IMR-90 (cell line): ENCODE measurements around the gene ALG8.

ENCODE experiments used
- CHD1 ChIP-seq: IDR thresholded peaks from 2 replicates; pipeline ENCODE4 v1.6.1; 2012; ENCODE audit warnings: low read depth, low read length, improper control_type of control experiment
- CTCF ChIP-seq: conservative IDR thresholded peaks from 2 replicates; pipeline ENCODE4 v1.5.1; 2012; ENCODE audit warnings: mild to moderate bottlenecking, low read depth, low read length, improper control_type of control experiment
- ELK1 ChIP-seq: fragments of 150-350 bp; IDR thresholded peaks from 2 replicates; pipeline ENCODE4 v1.6.1; 2016; ENCODE audit warnings: low read depth, mild to moderate bottlenecking, low read length, moderate library complexity, borderline replicate concordance
- MAFK ChIP-seq: IDR thresholded peaks from 2 replicates; pipeline ENCODE4 v1.6.1; 2012; ENCODE audit warnings: low read depth, low read length, improper control_type of control experiment
- MAZ ChIP-seq: IDR thresholded peaks from 2 replicates; pipeline ENCODE4 v1.6.1; 2012; ENCODE audit warnings: low read depth, mild to moderate bottlenecking, low read length, improper control_type of control experiment, moderate library complexity, borderline replicate concordance
- MXI1 ChIP-seq: IDR thresholded peaks from 2 replicates; pipeline ENCODE4 v1.6.1; 2012; ENCODE audit warnings: low read depth, mild to moderate bottlenecking, low read length, moderate library complexity, borderline replicate concordance
- NFE2L2 ChIP-seq: fragments of 150-350 bp; IDR thresholded peaks from 2 replicates; pipeline ENCODE4 v1.6.1; 2016; ENCODE audit warnings: low read depth, mild to moderate bottlenecking, low read length
- POLR2A ChIP-seq: IDR thresholded peaks from 2 replicates; pipeline ENCODE4 v1.6.1; 2012; ENCODE audit warnings: mild to moderate bottlenecking, low read depth, low read length
- RAD21 ChIP-seq: IDR thresholded peaks from 2 replicates; pipeline ENCODE4 v1.6.1; 2012; ENCODE audit warnings: low read length, improper control_type of control experiment
- RCOR1 ChIP-seq: IDR thresholded peaks from 2 replicates; pipeline ENCODE4 v1.6.1; 2012; ENCODE audit warnings: mild to moderate bottlenecking, low read length, improper control_type of control experiment; ENCODE audit not compliant: insufficient replicate concordance
- RFX5 ChIP-seq: IDR thresholded peaks from 2 replicates; pipeline ENCODE4 v1.8.0; 2012; ENCODE audit warnings: low read depth, mild to moderate bottlenecking, low read length, moderate library complexity
- SMC3 ChIP-seq: fragments of 150-350 bp; IDR thresholded peaks from 2 replicates; pipeline ENCODE4 v1.6.1; 2016; ENCODE audit warnings: low read depth, mild to moderate bottlenecking, antibody characterized with exemption, low read length, moderate library complexity
- USF2 ChIP-seq: fragments of 150-350 bp; IDR thresholded peaks from 2 replicates; pipeline ENCODE4 v1.6.1; 2017; ENCODE audit warnings: mild to moderate bottlenecking, antibody characterized with exemption, low read length, low read depth

GRCh38 chr11:78127403-78127802 lies 12.0 kb downstream of the ALG8 start:
- no peak for TF ChIP-seq USF2
- no peak for TF ChIP-seq CTCF
- TF ChIP-seq MAFK: no peak
- no peak for TF ChIP-seq SMC3
- TF ChIP-seq CHD1: no peak
- no peak for TF ChIP-seq POLR2A
- no peak for TF ChIP-seq RFX5
- no peak for TF ChIP-seq NFE2L2
- no peak for TF ChIP-seq ELK1
- TF ChIP-seq MAZ: no peak
- TF ChIP-seq MXI1: no peak
- TF ChIP-seq RCOR1: no peak
- no peak for TF ChIP-seq RAD21
